NOMO-1 (cell line): ENCODE data around the gene YWHAE.

ENCODE experiments used
- DNase-seq, 2 experiments: peaks; one replicate each; lab custom pipeline; 2025; ENCODE audit not compliant: unreplicated experiment in 2 of 2; lab: John Stamatoyannopoulos, UW

YWHAE gene

DNA sequence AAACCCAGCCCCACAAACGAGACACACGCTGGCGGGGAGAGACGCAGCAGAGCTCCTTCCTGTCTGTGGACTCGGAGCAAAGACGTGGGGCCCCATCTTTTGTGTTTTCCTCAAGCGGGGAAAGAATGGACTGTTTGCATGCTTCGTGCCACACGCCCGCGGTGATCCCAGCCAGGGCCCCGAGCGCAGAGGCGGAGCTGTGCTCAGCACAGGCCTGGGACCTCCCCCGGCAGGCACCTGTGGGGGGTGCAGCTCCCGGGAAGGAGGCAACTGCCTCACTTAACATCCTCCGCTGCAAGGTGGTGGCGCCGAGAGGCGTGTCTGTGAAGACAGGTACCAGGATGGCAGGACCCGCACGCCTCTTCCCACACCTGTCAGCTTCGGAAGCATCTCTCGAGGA, 101.4 kb downstream of the YWHAE start:
- no peak for DNase-seq
